ENCODE results near the gene C11orf21.

GRCh38 chr11:2293531-2293971, 8.2 kb downstream of the C11orf21 start:
- TF ChIP-seq, protein P1, sequence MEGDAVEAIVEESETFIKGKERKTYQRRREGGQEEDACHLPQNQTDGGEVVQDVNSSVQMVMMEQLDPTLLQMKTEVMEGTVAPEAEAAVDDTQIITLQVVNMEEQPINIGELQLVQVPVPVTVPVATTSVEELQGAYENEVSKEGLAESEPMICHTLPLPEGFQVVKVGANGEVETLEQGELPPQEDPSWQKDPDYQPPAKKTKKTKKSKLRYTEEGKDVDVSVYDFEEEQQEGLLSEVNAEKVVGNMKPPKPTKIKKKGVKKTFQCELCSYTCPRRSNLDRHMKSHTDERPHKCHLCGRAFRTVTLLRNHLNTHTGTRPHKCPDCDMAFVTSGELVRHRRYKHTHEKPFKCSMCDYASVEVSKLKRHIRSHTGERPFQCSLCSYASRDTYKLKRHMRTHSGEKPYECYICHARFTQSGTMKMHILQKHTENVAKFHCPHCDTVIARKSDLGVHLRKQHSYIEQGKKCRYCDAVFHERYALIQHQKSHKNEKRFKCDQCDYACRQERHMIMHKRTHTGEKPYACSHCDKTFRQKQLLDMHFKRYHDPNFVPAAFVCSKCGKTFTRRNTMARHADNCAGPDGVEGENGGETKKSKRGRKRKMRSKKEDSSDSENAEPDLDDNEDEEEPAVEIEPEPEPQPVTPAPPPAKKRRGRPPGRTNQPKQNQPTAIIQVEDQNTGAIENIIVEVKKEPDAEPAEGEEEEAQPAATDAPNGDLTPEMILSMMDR (conservative IDR thresholded peaks at IDR 0.05 in 1 of 2, IDR thresholded peaks at IDR 0.05 in 1 of 2; ENCODE audit: extremely low read depth in 1 of 2, insufficient read depth in 1 of 2, low read depth in 1 of 2, low read length in 2 of 2): no peak
- no peak for TF ChIP-seq EZH2 (IDR thresholded peaks at IDR 0.05; ENCODE audit: borderline replicate concordance, low read length)
